Measurements from ENCODE around the gene FANCM.

Gene FANCM

GRCh38 chr14:45135659-45136395, at the start of gene FANCM:
TSS of gene FANCM (plus strand) at chr14:45135930. CDS start at chr14:45136032, 102 bp downstream.
- peaks cover 25% of the 10 kb centered on the region for H3K4me1 ChIP-seq (ENCODE audit: low read depth, poor library complexity, severe bottlenecking)
- TF ChIP-seq CTCF (conservative IDR thresholded peaks at IDR 0.05; ENCODE audit: low read depth, low read length) = no peak
- peak within 1 kb of the TSS; percentile 81; the same call in 1 of the 2 replicates for H3K9ac ChIP-seq

GRCh38 chr14:45089813-45090212, 45.9 kb upstream of the FANCM start:
- no peaks in the 10 kb centered on the region for H3K27me3 ChIP-seq (ENCODE audit: insufficient read depth, low read depth)
- no peak overlapping the region for H3K4me3 ChIP-seq (IDR thresholded peaks at IDR 0.05; ENCODE audit: insufficient read depth, low read depth, low read length)
- no peak overlapping the region for H3K9ac ChIP-seq
- peaks cover 84% of the 10 kb centered on the region for H3K79me2 ChIP-seq (ENCODE audit: insufficient read depth, low read depth)
- H3K36me3 ChIP-seq (ENCODE audit: insufficient read depth) = no peaks in the 10 kb centered on the region
- no peak overlapping the region for H3K4me2 ChIP-seq
- H2AFZ ChIP-seq (ENCODE audit: low read depth) = no peak overlapping the region
- H3K4me1 ChIP-seq (ENCODE audit: low read depth, poor library complexity, severe bottlenecking) = peaks cover 28% of the 10 kb centered on the region
- no peak for TF ChIP-seq CTCF (conservative IDR thresholded peaks at IDR 0.05; ENCODE audit: low read depth, low read length)
- H4K20me1 ChIP-seq (ENCODE audit: insufficient read depth) = 0 out of 2 replicates have a peak, but pooled peaks cover 5% of the 10 kb centered on the region
- H3K27ac ChIP-seq = no peak overlapping the region

More at GRCh38 chr14:45135659-45136395, at the start of gene FANCM:
- Histone ChIP-seq H3K27ac (peak within 1 kb of the TSS; percentile 61), H2AFZ (ENCODE audit: low read depth) (peak within 1 kb of the TSS; percentile 89), H3K4me3 (IDR thresholded peaks at IDR 0.05; ENCODE audit: insufficient read depth, low read depth, low read length) (no peak within 1 kb of the TSS), H3K27me3 (ENCODE audit: insufficient read depth, low read depth) (no peaks in the 10 kb centered on the region), H3K4me2 (peak within 1 kb of the TSS; percentile 88), H3K79me2 (ENCODE audit: insufficient read depth, low read depth) (peaks cover 64% of the 10 kb centered on the region), H3K36me3 (ENCODE audit: insufficient read depth) (no peaks in the 10 kb centered on the region), H4K20me1 (ENCODE audit: insufficient read depth) (no peaks in the 10 kb centered on the region)

- Histone ChIP-seq H3K4me2 (no peak overlapping the region), H3K9ac (no peak overlapping the region), H3K79me2 (ENCODE audit: insufficient read depth, low read depth) (peaks cover 65% of the 10 kb centered on the region), H3K27ac (no peak overlapping the region), H3K27me3 (ENCODE audit: insufficient read depth, low read depth) (no peaks in the 10 kb centered on the region), H3K4me3 (IDR thresholded peaks at IDR 0.05; ENCODE audit: insufficient read depth, low read depth, low read length) (no peak overlapping the region), H4K20me1 (ENCODE audit: insufficient read depth) (0 out of 2 replicates have a peak, but pooled peaks cover 5% of the 10 kb centered on the region), H3K36me3 (ENCODE audit: insufficient read depth) (no peaks in the 10 kb centered on the region), H2AFZ (ENCODE audit: low read depth) (no peak overlapping the region), H3K4me1 (ENCODE audit: low read depth, poor library complexity, severe bottlenecking) (peaks cover 14% of the 10 kb centered on the region)
- no peak for TF ChIP-seq CTCF (conservative IDR thresholded peaks at IDR 0.05; ENCODE audit: low read depth, low read length)
These were observed 44.0 kb upstream of the FANCM start for GRCh38 chr14:45091710-45092109.

- Histone ChIP-seq H3K9ac (no peak overlapping the region), H4K20me1 (ENCODE audit: insufficient read depth) (0 out of 2 replicates have a peak, but pooled peaks cover 5% of the 10 kb centered on the region), H3K36me3 (ENCODE audit: insufficient read depth) (no peaks in the 10 kb centered on the region), H3K27ac (no peak overlapping the region), H3K4me2 (no peak overlapping the region), H3K79me2 (ENCODE audit: insufficient read depth, low read depth) (peaks cover 41% of the 10 kb centered on the region), H2AFZ (ENCODE audit: low read depth) (no peak overlapping the region), H3K4me3 (IDR thresholded peaks at IDR 0.05; ENCODE audit: insufficient read depth, low read depth, low read length) (no peak overlapping the region), H3K27me3 (ENCODE audit: insufficient read depth, low read depth) (no peaks in the 10 kb centered on the region), H3K4me1 (ENCODE audit: low read depth, poor library complexity, severe bottlenecking) (peaks cover 9% of the 10 kb centered on the region)
- no peak for TF ChIP-seq CTCF (conservative IDR thresholded peaks at IDR 0.05; ENCODE audit: low read depth, low read length)
These were observed 41.5 kb upstream of the FANCM start for GRCh38 chr14:45094275-45094674.
